ENCODE measurements around the gene MXRA7. TPM values are rescaled to one million over a fixed set of nuclear protein-coding genes. Genes with fewer than 3 reads are reported as not detected.
A peak's percentile ranks its signal among the peaks of the same experiment; 100 is the strongest.
"Not testable (repeated sequence)": the region's sequence is repeated elsewhere in the genome, so short reads cannot be mapped to it uniquely, and the experiment has no call there.

Gene MXRA7
- total RNA-seq, 1 donor, result 244 TPM

DNA sequence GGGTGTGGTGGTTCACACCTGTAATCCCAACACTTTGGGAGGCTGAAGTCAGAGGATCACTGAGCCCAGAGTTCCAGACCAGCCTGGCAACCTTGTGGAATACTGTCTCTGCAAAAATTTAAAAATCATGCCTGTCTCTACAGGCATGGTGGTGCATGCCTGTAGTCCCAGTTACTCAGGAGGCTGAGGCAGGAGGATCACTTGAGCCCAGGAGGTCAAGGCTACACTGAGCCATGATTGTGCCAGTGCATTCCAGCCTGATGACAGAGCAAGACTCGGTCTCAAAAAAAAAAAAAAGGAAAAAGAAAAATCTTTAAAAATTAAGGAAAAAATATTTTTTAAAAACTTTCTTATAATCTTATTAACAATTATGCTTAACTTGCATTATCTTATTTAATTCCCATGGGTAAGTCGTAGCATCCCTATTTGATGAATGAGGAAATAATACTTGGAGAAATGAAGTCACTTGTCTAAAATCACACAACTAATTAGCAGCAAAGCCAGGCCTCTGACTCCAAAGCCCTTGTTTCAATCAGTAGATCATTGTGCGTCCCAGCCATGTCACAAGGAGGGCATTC, 40.7 kb upstream of the MXRA7 start:
- H3K4me3 ChIP-seq (ENCODE audit: low read depth, low read length), result no peak overlapping the region
- DNase-seq (ENCODE audit: low read depth), result no peak
- no peak for TF ChIP-seq CTCF (IDR thresholded peaks at IDR 0.05; ENCODE audit: insufficient read depth, low read depth, low read length)

- no peak for DNase-seq (ENCODE audit: low read depth)
- no peak for TF ChIP-seq CTCF (IDR thresholded peaks at IDR 0.05; ENCODE audit: insufficient read depth, low read depth, low read length)
- no peak overlapping the region for H3K4me3 ChIP-seq (ENCODE audit: low read depth, low read length)
These were observed 37.9 kb upstream of the MXRA7 start for GRCh38 chr17:76748657-76749056.

DNA sequence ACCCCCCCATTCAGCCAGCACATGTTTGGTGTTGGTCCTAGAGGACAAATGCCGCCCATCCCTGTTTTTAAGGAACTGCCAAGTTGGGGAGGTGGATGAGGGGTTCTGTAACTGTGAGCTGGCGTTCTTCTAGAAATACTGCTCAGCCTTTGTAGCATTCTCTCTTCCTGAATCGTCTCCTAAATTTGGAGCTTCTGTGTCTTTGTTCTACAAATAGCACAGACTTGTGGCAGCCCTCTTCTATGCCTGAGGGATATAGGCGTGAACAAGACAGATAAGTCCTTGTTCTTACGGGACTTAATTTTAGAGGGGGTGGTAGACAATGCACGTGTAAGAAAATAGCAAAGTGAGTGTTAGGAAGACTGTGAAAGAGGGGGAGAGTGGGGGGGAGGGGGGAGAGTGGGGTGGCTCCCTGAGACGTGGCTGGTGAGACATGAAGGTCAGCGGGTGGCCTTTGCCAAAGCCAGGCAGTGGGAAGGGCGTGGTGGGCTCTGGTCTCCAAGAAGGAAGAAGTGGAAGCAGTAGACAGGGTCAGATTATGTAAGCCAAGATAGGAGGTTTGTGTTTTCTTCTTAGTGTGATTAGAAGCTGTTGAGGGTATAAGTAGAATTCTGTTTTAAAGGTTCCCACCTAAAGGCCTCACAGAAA, 37.1 kb upstream of the MXRA7 start:
- TF ChIP-seq CTCF (IDR thresholded peaks at IDR 0.05; ENCODE audit: insufficient read depth, low read depth, low read length), result no peak
- H3K4me3 ChIP-seq (ENCODE audit: low read depth, low read length), result no peak overlapping the region
- no peak for DNase-seq (ENCODE audit: low read depth)

GRCh38 chr17:76745785-76746184, 35.0 kb upstream of the MXRA7 start:
- not testable (repeated sequence) for DNase-seq (ENCODE audit: low read depth); H3K4me3 ChIP-seq (ENCODE audit: low read depth, low read length)

- DNase-seq (ENCODE audit: low read depth), result no peak
- no peak for TF ChIP-seq CTCF (IDR thresholded peaks at IDR 0.05; ENCODE audit: insufficient read depth, low read depth, low read length)
These were observed 34.0 kb upstream of the MXRA7 start for GRCh38 chr17:76744747-76745146.

GRCh38 chr17:76742958-76743357, 32.2 kb upstream of the MXRA7 start:
- no peak overlapping the region for H3K4me3 ChIP-seq (ENCODE audit: low read depth, low read length)
- no peak for DNase-seq (ENCODE audit: low read depth)
- TF ChIP-seq CTCF (IDR thresholded peaks at IDR 0.05; ENCODE audit: insufficient read depth, low read depth, low read length), result no peak

More at GRCh38 chr17:76744747-76745146, 34.0 kb upstream of the MXRA7 start:
- no peak overlapping the region for H3K4me3 ChIP-seq (ENCODE audit: low read depth, low read length)

- no peak for TF ChIP-seq CTCF (IDR thresholded peaks at IDR 0.05; ENCODE audit: insufficient read depth, low read depth, low read length)
- DNase-seq (ENCODE audit: low read depth), result peak; percentile 48
- no peak overlapping the region for H3K4me3 ChIP-seq (ENCODE audit: low read depth, low read length)
These were observed 29.8 kb upstream of the MXRA7 start for GRCh38 chr17:76740329-76741118.

DNA sequence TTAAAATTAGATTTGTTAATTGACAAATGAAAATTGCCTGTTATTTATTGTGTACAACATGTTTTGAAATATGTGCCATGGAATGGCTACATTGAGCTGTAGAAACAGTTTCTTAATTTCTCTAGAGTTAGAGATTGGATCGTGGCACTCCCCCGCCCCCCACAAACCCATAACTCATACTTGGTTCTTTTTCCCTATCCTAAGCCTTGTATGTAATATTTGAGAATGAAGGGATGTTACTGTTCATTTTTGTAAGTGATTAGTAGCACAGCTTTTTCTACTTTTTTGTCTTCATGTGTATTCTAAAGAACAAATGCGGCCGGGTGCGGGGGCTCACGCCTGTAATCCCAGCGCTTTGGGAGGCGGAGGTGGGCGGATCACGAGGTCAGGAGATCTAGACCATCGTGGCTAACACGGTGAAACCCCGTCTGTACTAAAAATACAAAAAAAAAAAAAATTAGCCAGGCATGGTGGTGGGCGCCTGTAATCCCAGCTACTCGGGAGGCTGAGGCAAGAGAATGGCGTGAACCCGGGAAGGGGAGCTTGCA, 28.9 kb upstream of the MXRA7 start:
- peak overlapping the region; percentile 94 for H3K4me3 ChIP-seq (ENCODE audit: low read depth, low read length)
- not testable (repeated sequence) for DNase-seq (ENCODE audit: low read depth)
